Lower lobe of right lung (tissue), 2 donors: ENCODE measurements around the gene ERG. TPM values are rescaled to one million over a fixed set of nuclear protein-coding genes. Genes with fewer than 3 reads are reported as not detected.

ENCODE experiments used
- ATAC-seq, 2 donors: fragments of 200-7000 bp; cut with Tn5 transposase; one replicate each; pipeline ENCODE4 v1.9.1; 2020 to 2022; ENCODE audit warnings: mild to moderate bottlenecking in 2 of 2, moderate library complexity in 2 of 2
- DNase-seq: peaks from one replicate; pipeline ENCODE4 v3.0.0-alpha.2; 2020
- H3K27ac ChIP-seq: fragments of 200-600 bp; one replicate; pipeline ENCODE4 v1.8.0; 2022
- H3K27me3 ChIP-seq: fragments of 200-600 bp; one replicate; pipeline ENCODE4 v1.8.0; 2022; ENCODE audit warnings: low read depth
- H3K36me3 ChIP-seq: fragments of 200-600 bp; one replicate; pipeline ENCODE4 v1.8.0; 2022; ENCODE audit warnings: mild to moderate bottlenecking
- H3K4me1 ChIP-seq: fragments of 200-600 bp; one replicate; pipeline ENCODE4 v1.8.0; 2022
- H3K4me3 ChIP-seq: fragments of 200-600 bp; one replicate; pipeline ENCODE4 v1.8.0; 2022; ENCODE audit warnings: mild to moderate bottlenecking
- H3K9me3 ChIP-seq: fragments of 200-600 bp; one replicate; pipeline ENCODE4 v1.8.0; 2022
- intact Hi-C: fragments of 100-400 bp; cut with DNase I; formaldehyde crosslinking; loops from one replicate; pipeline ENCODE4 v1.11.0; 2022
- total RNA-seq: library from RNA; stranded (reverse); fragmentation: NEBNext Ultra II Directional; extraction: Animal tissue kit (Norgen Biotek cat#: 25700); gene quantifications from one replicate; pipeline ENCODE4 v1.2.1, GENCODE V29; 2021
- TF ChIP-seq, protein P1 (sequence below): fragments of 200-600 bp; IDR thresholded peaks from one replicate; pipeline ENCODE4 v1.8.0; 2022; ENCODE audit warnings: antibody characterized with exemption, mild to moderate bottlenecking
- donor health status: DM: no; HTN: yes; CAD: no; lungs with severe emphysema.

Gene ERG
- total RNA-seq, 1 donor from 2014 or later: 38.0 TPM

DNA sequence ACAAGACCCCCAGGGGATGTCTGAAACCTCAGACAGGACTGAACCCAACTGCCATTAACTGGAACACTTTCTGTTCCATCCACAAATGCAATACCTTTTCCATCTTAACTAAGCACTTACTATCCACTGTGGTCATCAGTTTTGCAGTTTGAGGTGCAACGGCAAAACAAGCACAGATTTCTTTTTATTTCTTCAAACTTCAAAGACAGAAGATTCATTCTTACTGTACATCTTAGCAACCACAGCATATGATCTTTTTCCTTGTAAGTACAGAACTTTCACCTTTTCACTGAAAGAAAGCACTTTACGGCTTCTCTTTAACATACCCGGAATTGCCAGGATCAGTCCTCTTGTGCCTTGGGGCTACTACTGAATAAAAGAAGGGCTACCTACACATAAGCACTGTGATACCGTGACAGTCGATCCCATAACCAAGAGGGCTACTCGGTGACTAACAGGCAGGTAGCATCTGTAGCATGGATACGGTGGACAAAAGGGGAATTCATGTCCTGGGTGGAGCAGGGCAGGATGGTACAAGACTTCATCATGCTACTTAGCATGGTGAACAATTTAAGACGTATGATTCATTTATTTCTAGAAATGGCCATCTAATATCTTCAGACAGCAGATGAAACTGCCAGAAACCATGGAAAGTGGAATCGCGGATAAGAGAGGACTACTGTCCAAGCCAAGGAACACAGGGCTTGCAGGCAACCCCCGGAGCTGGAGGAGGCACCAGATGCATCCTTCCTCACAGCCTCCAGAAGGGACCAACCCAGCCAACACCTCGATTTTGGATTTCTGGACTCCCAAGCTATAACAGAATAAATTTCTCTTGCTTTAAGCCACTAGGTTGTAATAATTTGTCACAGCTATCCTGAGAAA is 18.4 kb downstream of the ERG start:
- Histone ChIP-seq H3K36me3 (no peaks in the 10 kb centered on the region), H3K27ac (no peak overlapping the region), H3K4me1 (peaks cover 18% of the 10 kb centered on the region), H3K27me3 (peaks cover 7% of the 10 kb centered on the region), H3K4me3 (no peak overlapping the region), H3K9me3 (no peaks in the 10 kb centered on the region)
- intact Hi-C loops: no loop called here
- ATAC-seq (no peak), DNase-seq (no peak)
- TF ChIP-seq, protein P1, sequence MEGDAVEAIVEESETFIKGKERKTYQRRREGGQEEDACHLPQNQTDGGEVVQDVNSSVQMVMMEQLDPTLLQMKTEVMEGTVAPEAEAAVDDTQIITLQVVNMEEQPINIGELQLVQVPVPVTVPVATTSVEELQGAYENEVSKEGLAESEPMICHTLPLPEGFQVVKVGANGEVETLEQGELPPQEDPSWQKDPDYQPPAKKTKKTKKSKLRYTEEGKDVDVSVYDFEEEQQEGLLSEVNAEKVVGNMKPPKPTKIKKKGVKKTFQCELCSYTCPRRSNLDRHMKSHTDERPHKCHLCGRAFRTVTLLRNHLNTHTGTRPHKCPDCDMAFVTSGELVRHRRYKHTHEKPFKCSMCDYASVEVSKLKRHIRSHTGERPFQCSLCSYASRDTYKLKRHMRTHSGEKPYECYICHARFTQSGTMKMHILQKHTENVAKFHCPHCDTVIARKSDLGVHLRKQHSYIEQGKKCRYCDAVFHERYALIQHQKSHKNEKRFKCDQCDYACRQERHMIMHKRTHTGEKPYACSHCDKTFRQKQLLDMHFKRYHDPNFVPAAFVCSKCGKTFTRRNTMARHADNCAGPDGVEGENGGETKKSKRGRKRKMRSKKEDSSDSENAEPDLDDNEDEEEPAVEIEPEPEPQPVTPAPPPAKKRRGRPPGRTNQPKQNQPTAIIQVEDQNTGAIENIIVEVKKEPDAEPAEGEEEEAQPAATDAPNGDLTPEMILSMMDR: no peak

DNA sequence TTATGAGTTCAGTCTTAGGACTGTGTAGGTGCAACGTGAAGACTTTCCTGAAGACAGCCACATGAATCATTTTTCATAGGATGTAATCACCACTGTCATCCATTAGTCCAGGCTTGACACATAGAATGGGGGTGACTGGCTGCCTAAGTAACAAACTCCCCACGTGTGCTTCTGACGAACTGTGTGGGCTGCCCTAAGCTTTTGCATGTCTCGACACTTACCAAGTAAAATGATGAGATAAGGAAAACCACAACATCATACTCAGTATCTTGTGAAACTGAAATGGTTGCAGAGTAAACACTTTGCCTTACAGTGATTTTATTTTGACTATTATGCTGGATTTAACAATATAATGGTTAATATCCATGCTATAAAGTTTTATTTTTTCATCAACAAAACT is 19.5 kb downstream of the ERG start:
- no peak for DNase-seq
- H3K4me1 ChIP-seq: peaks cover 19% of the 10 kb centered on the region
- intact Hi-C loops: no loop called here

DNA sequence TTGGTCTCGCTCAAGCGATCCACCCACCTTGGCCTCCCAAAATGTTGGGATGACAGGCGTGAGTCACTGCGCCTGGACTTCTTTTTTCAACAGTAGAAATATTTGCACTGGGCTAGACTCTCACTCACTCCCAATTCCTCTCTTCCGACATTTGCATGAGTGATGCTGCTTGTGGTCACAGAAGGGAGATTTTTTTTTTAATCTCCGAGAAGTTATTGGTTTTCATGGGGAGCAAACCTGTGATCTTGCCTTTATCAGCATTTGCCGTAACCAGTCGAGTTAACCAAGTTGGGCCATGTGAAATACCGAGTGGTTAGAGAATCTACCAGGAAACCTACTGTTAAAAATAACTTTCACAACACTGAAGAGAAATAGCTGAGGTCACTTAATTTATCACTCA is 21.1 kb downstream of the ERG start:
- H3K4me3 ChIP-seq: no peak overlapping the region
- H3K27me3 ChIP-seq: peaks cover 7% of the 10 kb centered on the region
- H3K4me1 ChIP-seq: peaks cover 29% of the 10 kb centered on the region
- H3K27ac ChIP-seq: no peak overlapping the region
- DNase-seq (no peak), ATAC-seq (no peak)
- intact Hi-C loops: no loop called here
- H3K9me3 ChIP-seq: no peaks in the 10 kb centered on the region
- H3K36me3 ChIP-seq: no peaks in the 10 kb centered on the region
- TF ChIP-seq, protein P1: no peak

More for the DNA sequence above, 19.5 kb downstream of the ERG start:
- Histone ChIP-seq H3K27ac (no peak overlapping the region), H3K4me3 (no peak overlapping the region), H3K27me3 (peaks cover 7% of the 10 kb centered on the region), H3K36me3 (no peaks in the 10 kb centered on the region), H3K9me3 (no peaks in the 10 kb centered on the region)
- TF ChIP-seq, protein P1: no peak
- no peak for ATAC-seq

DNA sequence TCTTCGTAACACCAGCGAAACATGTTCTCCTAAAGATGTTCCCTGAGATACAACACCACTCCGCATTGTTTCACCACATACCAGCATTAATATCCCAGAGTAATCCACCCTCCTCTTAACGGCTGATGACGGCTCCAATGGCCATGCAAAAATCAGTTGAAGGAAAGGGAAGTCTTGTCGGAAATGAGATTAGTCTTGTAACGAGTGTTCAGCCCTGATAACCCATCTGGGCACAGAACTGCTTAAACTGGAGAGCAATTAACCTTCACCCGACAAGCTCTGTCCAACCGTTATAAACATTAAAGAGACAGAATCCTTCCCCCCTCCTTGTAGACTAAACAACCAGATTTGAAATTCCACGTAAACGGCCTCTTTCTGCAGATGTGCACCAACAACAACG is 21.9 kb downstream of the ERG start:
- peak; percentile 68 to 69 for ATAC-seq
- H3K36me3 ChIP-seq: no peaks in the 10 kb centered on the region
- H3K27me3 ChIP-seq: peaks cover 7% of the 10 kb centered on the region
- H3K4me3 ChIP-seq: no peak overlapping the region
- DNase-seq: no peak
- peaks cover 37% of the 10 kb centered on the region for H3K4me1 ChIP-seq
- TF ChIP-seq, protein P1: no peak
- H3K27ac ChIP-seq: peak overlapping the region; percentile 70
- H3K9me3 ChIP-seq: no peaks in the 10 kb centered on the region
- intact Hi-C loops: no loop called here

DNA sequence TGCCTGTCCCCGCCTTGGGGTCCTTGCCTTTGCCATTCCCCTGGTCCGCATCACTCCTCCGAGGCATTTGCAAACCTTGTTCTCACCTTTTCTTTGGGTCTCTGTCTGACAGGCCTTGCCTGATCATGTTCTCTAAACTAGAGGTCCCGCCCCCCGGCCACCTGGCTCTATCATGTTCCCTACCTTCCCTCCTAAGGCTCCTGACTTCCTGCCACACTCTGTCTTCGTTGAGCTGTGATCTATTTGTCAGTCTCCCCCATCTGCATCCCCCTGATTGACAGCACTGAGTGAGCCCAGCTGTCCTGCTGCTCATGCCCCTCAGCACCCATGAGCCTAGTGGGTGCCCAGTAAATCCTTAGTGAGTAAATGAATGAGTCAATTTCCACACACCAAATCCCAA is 22.8 kb downstream of the ERG start:
- ATAC-seq (peak in 1 of 2 donors; percentile 20), DNase-seq (no peak)
- Histone ChIP-seq H3K9me3 (no peaks in the 10 kb centered on the region), H3K4me1 (peaks cover 37% of the 10 kb centered on the region), H3K36me3 (no peaks in the 10 kb centered on the region), H3K27ac (peak overlapping the region; percentile 70), H3K4me3 (no peak overlapping the region), H3K27me3 (peaks cover 7% of the 10 kb centered on the region)
- TF ChIP-seq, protein P1: no peak
- intact Hi-C loops: no loop called here
